HG02981 (cell line): ENCODE measurements around the gene TMEM106A.
"Not testable (repeated sequence)": the region's sequence is repeated elsewhere in the genome, so short reads cannot be mapped to it uniquely, and the experiment has no call there.

Source experiments
- ATAC-seq: cut with Tn5 transposase; IDR thresholded peaks from one replicate; pipeline ENCODE4 v1.9.1; 2021; ENCODE audit warnings: mild to moderate bottlenecking, moderate library complexity; ENCODE audit not compliant: unreplicated experiment

TMEM106A gene

GRCh38 chr17:43211480-43212402 is at the start of gene TMEM106A:
TSS of gene TMEM106A (plus strand) at chr17:43211875. CDS start at chr17:43213042, 1,167 bp downstream.
- ATAC-seq: peak; percentile 78

- ATAC-seq: not testable (repeated sequence)
Observed at GRCh38 chr17:43165971-43166370, 45.7 kb upstream of the TMEM106A start.

- ATAC-seq: peak; percentile 8
Observed at GRCh38 chr17:43169561-43170139, 42.0 kb upstream of the TMEM106A start.

- peak; percentile 59 for ATAC-seq
Observed at GRCh38 chr17:43170140-43170765, 41.4 kb upstream of the TMEM106A start.

GRCh38 chr17:43170766-43171585 is 40.7 kb upstream of the TMEM106A start, which contains the start of gene NBR1:
TSS of gene NBR1 (plus strand) at chr17:43171214. CDS start at chr17:43175800, 4,586 bp downstream.
- ATAC-seq: peak; percentile 75

- ATAC-seq: no peak
Observed at GRCh38 chr17:43171586-43172487, 39.8 kb upstream of the TMEM106A start.

- no peak for ATAC-seq
Observed at GRCh38 chr17:43175213-43176118, 36.2 kb upstream of the TMEM106A start.

GRCh38 chr17:43176119-43176570 is 35.5 kb upstream of the TMEM106A start:
- ATAC-seq: no peak

GRCh38 chr17:43183921-43184320 is 27.8 kb upstream of the TMEM106A start:
- no peak for ATAC-seq

- not testable (repeated sequence) for ATAC-seq
Observed at GRCh38 chr17:43186656-43187055, 25.0 kb upstream of the TMEM106A start.

GRCh38 chr17:43193251-43193650 is 18.4 kb upstream of the TMEM106A start:
- no peak for ATAC-seq

GRCh38 chr17:43199633-43200032 is 12.0 kb upstream of the TMEM106A start:
- no peak for ATAC-seq

- no peak for ATAC-seq
Observed at GRCh38 chr17:43200127-43200526, 11.5 kb upstream of the TMEM106A start.

GRCh38 chr17:43203013-43203412 is 8.7 kb upstream of the TMEM106A start:
- not testable (repeated sequence) for ATAC-seq

GRCh38 chr17:43210576-43210975 is 1.1 kb upstream of the TMEM106A start:
- ATAC-seq: no peak

- no peak for ATAC-seq
Observed at GRCh38 chr17:43211123-43211479, 574 bp upstream of the TMEM106A start.

GRCh38 chr17:43212641-43213490 is 1.2 kb downstream of the TMEM106A start:
- no peak for ATAC-seq

- ATAC-seq: no peak
Observed at GRCh38 chr17:43213545-43213944, 1.9 kb downstream of the TMEM106A start.
